Central memory CD8-positive, alpha-beta T cell (primary cell): Measurements from ENCODE around the gene CTSH.
A peak's percentile ranks its signal among the peaks of the same experiment; 100 is the strongest.

ENCODE experiments used
- ATAC-seq: fragments of 150-1000 bp; cut with Tn5 transposase; replicated peaks from 2 replicates; pipeline ENCODE4 v1.10.0; 2022; ENCODE audit warnings: mild to moderate bottlenecking, moderate FRiP score, moderate number of reproducible peaks; ENCODE audit not compliant: poor library complexity, severe bottlenecking; ENCODE audit errors: extremely low read depth
- DNase-seq, 2 donors: peaks; one replicate each; pipeline ENCODE4 v3.0.0; 2021; ENCODE audit warnings: low spot score in 2 of 2
- H3K27ac Mint-ChIP-seq: one replicate; pipeline ENCODE4 v1.8.0; 2022; ENCODE audit warnings: low read depth, mild to moderate bottlenecking, moderate library complexity, mixed read lengths
- H3K27me3 Mint-ChIP-seq: one replicate; pipeline ENCODE4 v1.8.0; 2022; ENCODE audit warnings: mixed read lengths
- H3K36me3 Mint-ChIP-seq: one replicate; pipeline ENCODE4 v1.8.0; 2022; ENCODE audit warnings: mild to moderate bottlenecking, moderate library complexity, mixed read lengths; ENCODE audit not compliant: insufficient read depth
- H3K4me1 Mint-ChIP-seq: one replicate; pipeline ENCODE4 v1.8.0; 2022; ENCODE audit warnings: mixed read lengths
- H3K4me3 Mint-ChIP-seq: one replicate; pipeline ENCODE4 v1.8.0; 2022; ENCODE audit warnings: mild to moderate bottlenecking, moderate library complexity, mixed read lengths
- H3K9me3 Mint-ChIP-seq: one replicate; pipeline ENCODE4 v1.8.0; 2022; ENCODE audit warnings: mixed read lengths

Gene CTSH

DNA sequence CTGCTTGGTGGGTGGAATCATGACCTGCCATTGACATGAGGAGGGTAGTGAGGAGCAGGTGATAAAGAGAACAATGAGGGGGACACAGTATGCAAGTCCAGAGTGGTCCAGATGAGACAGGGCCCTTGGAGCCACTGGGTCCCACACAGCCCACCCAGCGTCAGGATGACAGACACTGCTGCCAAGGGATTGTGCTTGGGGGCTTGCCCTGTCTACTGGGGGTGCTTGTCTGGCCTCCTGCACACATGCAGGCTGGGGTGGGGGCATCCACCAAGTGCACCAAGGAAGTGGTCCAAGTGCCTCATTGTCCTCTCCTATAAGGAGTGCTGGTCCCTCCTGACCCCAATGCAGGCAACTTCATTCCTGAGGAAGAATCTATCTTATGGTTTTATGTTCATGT is 39.2 kb upstream of the CTSH start:
- Mint-ChIP-seq H3K27ac (no peak overlapping the region), H3K4me3 (no peak overlapping the region), H3K4me1 (no peaks in the 10 kb centered on the region), H3K9me3 (no peaks in the 10 kb centered on the region), H3K27me3 (peaks cover 53% of the 10 kb centered on the region), H3K36me3 (peaks cover 5% of the 10 kb centered on the region)
- DNase-seq = no peak
- ATAC-seq = no peak

DNA sequence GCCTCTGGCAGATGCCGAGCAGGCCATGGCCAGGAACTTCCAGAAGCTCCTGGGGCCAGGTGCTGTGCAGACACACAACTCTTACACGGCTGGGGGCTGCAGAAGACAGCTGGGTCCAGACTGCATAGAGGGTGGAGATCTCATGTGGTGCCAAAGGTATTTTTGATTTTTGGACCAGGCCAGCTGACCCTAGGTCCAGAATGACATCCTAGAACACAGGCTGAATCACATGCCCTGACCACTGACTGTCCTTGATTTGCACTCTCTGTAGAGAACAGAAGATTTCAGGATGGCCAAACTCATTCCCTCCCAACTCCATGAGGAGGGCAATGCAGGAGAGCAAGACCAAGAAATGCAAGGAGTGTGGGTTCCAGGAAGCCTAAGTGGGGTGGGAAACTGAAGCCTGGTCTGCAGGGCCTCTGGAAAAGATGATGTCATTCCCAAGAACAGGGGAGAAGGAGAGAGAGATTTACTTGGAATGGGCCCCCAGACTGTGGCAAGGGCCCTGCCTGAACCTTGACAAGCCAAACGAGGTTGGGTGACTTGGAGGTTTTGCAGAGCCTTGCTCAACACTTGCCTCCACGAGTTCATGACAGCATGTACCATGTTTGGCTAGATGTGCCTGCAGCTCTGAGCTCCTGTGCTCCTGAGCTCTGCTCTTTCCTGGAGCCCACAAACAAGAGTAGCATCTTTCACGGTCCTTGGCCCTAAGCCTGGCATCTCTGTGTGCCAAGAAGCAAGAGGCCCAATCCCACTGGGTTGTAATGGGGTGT is 38.5 kb upstream of the CTSH start:
- H3K27me3 Mint-ChIP-seq = peaks cover 54% of the 10 kb centered on the region
- ATAC-seq = no peak
- no peaks in the 10 kb centered on the region for H3K9me3 Mint-ChIP-seq
- no peak overlapping the region for H3K27ac Mint-ChIP-seq
- no peak for DNase-seq
- no peaks in the 10 kb centered on the region for H3K4me1 Mint-ChIP-seq
- peaks cover 5% of the 10 kb centered on the region for H3K36me3 Mint-ChIP-seq
- no peak overlapping the region for H3K4me3 Mint-ChIP-seq

DNA sequence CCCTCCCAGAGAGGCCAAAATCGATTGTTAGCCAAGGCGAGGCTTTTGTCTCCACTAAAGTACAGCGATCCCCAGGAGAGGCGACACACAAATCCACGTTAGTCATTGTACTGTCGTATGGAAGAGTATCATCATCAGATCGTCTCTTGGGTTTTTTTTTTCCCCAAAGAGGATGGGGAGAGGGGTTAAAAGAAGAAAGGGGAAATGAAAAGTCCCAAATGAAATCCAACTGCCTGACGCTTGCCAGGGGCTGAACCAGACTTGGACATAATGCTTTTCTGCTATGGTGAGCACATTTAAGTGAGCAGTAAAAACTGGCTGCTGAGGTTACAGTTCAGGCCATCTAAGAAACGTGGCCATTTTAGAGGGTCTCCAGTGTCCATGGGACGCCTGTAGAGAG is 37.9 kb upstream of the CTSH start:
- Mint-ChIP-seq H3K27me3 (peaks cover 50% of the 10 kb centered on the region), H3K27ac (no peak overlapping the region), H3K4me1 (no peaks in the 10 kb centered on the region), H3K9me3 (no peaks in the 10 kb centered on the region), H3K36me3 (peaks cover 5% of the 10 kb centered on the region), H3K4me3 (no peak overlapping the region)
- DNase-seq (no peak), ATAC-seq (no peak)

GRCh38 chr15:78981532-78982313 is 36.9 kb upstream of the CTSH start:
- Mint-ChIP-seq H3K27me3 (peaks cover 45% of the 10 kb centered on the region), H3K4me1 (no peaks in the 10 kb centered on the region), H3K27ac (no peak overlapping the region), H3K9me3 (no peaks in the 10 kb centered on the region), H3K36me3 (peaks cover 5% of the 10 kb centered on the region), H3K4me3 (no peak overlapping the region)
- ATAC-seq (no peak), DNase-seq (no peak)

GRCh38 chr15:78979456-78980320 is 34.8 kb upstream of the CTSH start:
- Mint-ChIP-seq H3K4me1 (no peaks in the 10 kb centered on the region), H3K27ac (no peak overlapping the region), H3K4me3 (no peak overlapping the region), H3K27me3 (peaks cover 41% of the 10 kb centered on the region), H3K9me3 (no peaks in the 10 kb centered on the region), H3K36me3 (peaks cover 3% of the 10 kb centered on the region)
- DNase-seq (peak in 1 of 2 donors; percentile 13), ATAC-seq (no peak)

- no peaks in the 10 kb centered on the region for H3K9me3 Mint-ChIP-seq
- no peak for ATAC-seq
- H3K36me3 Mint-ChIP-seq = peaks cover 2% of the 10 kb centered on the region
- H3K27ac Mint-ChIP-seq = peak overlapping the region; percentile 78
- H3K4me1 Mint-ChIP-seq = no peaks in the 10 kb centered on the region
- no peak overlapping the region for H3K4me3 Mint-ChIP-seq
- peaks cover 31% of the 10 kb centered on the region for H3K27me3 Mint-ChIP-seq
- DNase-seq = no peak
Measured at GRCh38 chr15:78978601-78979179, 33.8 kb upstream of the CTSH start.

GRCh38 chr15:78977591-78978347 is 32.9 kb upstream of the CTSH start:
- H3K4me1 Mint-ChIP-seq = no peaks in the 10 kb centered on the region
- no peak overlapping the region for H3K4me3 Mint-ChIP-seq
- ATAC-seq (no peak), DNase-seq (no peak)
- peaks cover 23% of the 10 kb centered on the region for H3K27me3 Mint-ChIP-seq
- H3K27ac Mint-ChIP-seq = no peak overlapping the region
- H3K36me3 Mint-ChIP-seq = peaks cover 2% of the 10 kb centered on the region
- no peaks in the 10 kb centered on the region for H3K9me3 Mint-ChIP-seq

DNA sequence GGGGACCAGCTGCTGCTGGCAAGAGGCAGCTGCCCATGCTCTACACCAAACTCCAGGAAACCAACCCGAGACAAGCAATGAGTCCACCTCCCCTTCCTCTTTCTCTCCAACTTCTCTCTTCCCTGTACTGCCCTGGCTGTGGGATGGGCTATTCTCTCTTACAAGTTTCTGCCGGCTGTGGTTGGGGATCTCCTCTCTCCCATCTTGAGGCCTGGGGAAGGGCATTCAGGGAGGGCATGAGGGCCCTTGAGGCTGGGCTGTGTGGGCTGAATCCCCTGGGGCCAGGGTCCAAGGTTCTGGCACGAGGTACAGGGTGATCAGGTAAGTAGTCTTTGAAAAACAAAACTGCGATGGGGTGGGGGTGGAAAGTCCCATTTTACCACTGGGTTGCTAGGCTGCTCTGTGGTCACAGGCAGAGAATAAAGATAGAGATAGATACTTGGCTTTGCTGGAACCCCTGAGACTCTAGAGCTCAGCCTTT is 32.3 kb upstream of the CTSH start:
- Mint-ChIP-seq H3K27ac (no peak overlapping the region), H3K36me3 (peaks cover 2% of the 10 kb centered on the region), H3K4me3 (no peak overlapping the region), H3K9me3 (no peaks in the 10 kb centered on the region), H3K27me3 (peaks cover 17% of the 10 kb centered on the region), H3K4me1 (no peaks in the 10 kb centered on the region)
- ATAC-seq = no peak
- no peak for DNase-seq

DNA sequence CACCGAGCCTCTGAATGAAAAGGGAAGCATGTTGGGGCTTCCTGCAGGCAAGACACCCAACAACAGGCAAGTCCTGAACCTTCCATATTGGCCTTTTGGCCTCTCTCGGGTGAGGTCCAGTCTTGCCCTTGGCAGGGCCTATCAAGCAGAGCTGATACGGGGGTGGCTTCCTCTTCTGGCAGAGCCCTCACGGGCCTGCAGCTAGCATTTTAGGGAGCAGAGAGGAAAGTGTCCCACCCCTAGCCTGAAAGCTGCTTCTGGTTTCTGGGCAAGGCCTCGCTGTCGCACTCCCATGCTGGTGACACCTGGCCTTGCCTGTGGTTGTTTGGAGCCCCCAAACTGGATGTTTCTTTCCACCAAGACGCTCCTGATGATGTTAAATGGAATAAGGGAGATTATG is 31.8 kb upstream of the CTSH start:
- ATAC-seq = no peak
- H3K4me3 Mint-ChIP-seq = no peak overlapping the region

GRCh38 chr15:78974272-78974918 is 29.5 kb upstream of the CTSH start:
- no peaks in the 10 kb centered on the region for H3K9me3 Mint-ChIP-seq

More for the DNA sequence above, 31.8 kb upstream of the CTSH start:
- Mint-ChIP-seq H3K36me3 (peaks cover 2% of the 10 kb centered on the region), H3K27me3 (peaks cover 13% of the 10 kb centered on the region), H3K4me1 (no peaks in the 10 kb centered on the region), H3K9me3 (no peaks in the 10 kb centered on the region), H3K27ac (no peak overlapping the region)
- no peak for DNase-seq

GRCh38 chr15:78969687-78970349 is 25.0 kb upstream of the CTSH start:
- H3K4me3 Mint-ChIP-seq = no peak overlapping the region
- no peaks in the 10 kb centered on the region for H3K36me3 Mint-ChIP-seq
- H3K27ac Mint-ChIP-seq = no peak overlapping the region
- no peaks in the 10 kb centered on the region for H3K4me1 Mint-ChIP-seq
- H3K27me3 Mint-ChIP-seq = no peaks in the 10 kb centered on the region
- ATAC-seq = no peak
- H3K9me3 Mint-ChIP-seq = no peaks in the 10 kb centered on the region
- no peak for DNase-seq

More at GRCh38 chr15:78974272-78974918, 29.5 kb upstream of the CTSH start:
- Mint-ChIP-seq H3K27me3 (peaks cover 10% of the 10 kb centered on the region), H3K36me3 (no peaks in the 10 kb centered on the region), H3K27ac (no peak overlapping the region), H3K4me1 (no peaks in the 10 kb centered on the region), H3K4me3 (no peak overlapping the region)
- no peak for DNase-seq
- no peak for ATAC-seq
